Body of pancreas (tissue), 4 donors: ENCODE data around the gene OR10J5. TPM values are rescaled to one million over a fixed set of nuclear protein-coding genes. Genes with fewer than 3 reads are reported as not detected.

Experiments used
- ATAC-seq: fragments of 150-250 bp; one replicate; pipeline ENCODE4 v1.9.1; 2016
- DNase-seq, 4 donors: peaks; one replicate each; pipeline ENCODE4 v3.0.0-alpha.2; 2019
- H3K27ac ChIP-seq, 4 donors: fragments of 200-600 bp; sonication (generic); 1 replicate in 3 of 4; 2 replicates in 1 of 4; pipeline versions ENCODE4 v1.5.1 to v1.6.1; 2016 to 2019; ENCODE audit warnings: mild to moderate bottlenecking in 1 of 4, mixed read lengths in 1 of 4, moderate library complexity in 1 of 4
- H3K27me3 ChIP-seq, 2 donors: fragments of 200-600 bp; sonication (generic); one replicate each; pipeline ENCODE4 v1.6.0; 2016; ENCODE audit warnings: mild to moderate bottlenecking in 1 of 2
- H3K36me3 ChIP-seq, 2 donors: fragments of 200-600 bp; sonication (generic); replicated peaks in 1 of 2; 2 replicates each; pipeline ENCODE4 v1.5.1; 2016; ENCODE audit warnings: low read depth in 2 of 2; ENCODE audit not compliant: insufficient read depth in 1 of 2
- H3K4me1 ChIP-seq: fragments of 200-600 bp; sonication (generic); one replicate; pipeline ENCODE4 v1.6.0; 2016
- H3K4me3 ChIP-seq, 2 donors: fragments of 200-600 bp; sonication (generic); 1 replicate in 1 of 2; 2 replicates in 1 of 2; pipeline ENCODE4 v1.5.1; 2016 to 2019
- H3K9me3 ChIP-seq, 3 donors: fragments of 200-600 bp; sonication (generic); 1 replicate in 2 of 3; 2 replicates in 1 of 3; pipeline ENCODE4 v1.5.1; 2016
- CTCF ChIP-seq, 7 experiments: fragments of 450-650 bp in 4 of 7; fragments of 200-600 bp in 3 of 7; sonication (generic) in 3 of 7; IDR thresholded peaks; one replicate each; pipeline ENCODE4 v1.5.1; 2016 to 2019; ENCODE audit warnings: antibody characterized with exemption in 7 of 7
- POLR2A ChIP-seq, 3 donors: fragments of 450-650 bp; IDR thresholded peaks; one replicate each; pipeline ENCODE4 v1.6.1; 2016; ENCODE audit warnings: antibody characterized with exemption in 3 of 3, mild to moderate bottlenecking in 2 of 3
- WGBS, 2 donors: methylation state at CpG; one replicate each; pipeline ENCODE4 v1.1.5; 2017; 5-methylcytosine and 5-hydroxymethylcytosine counted together
- intact Hi-C: fragments of 100-400 bp; cut with DNase I; formaldehyde crosslinking; loops from one replicate; pipeline ENCODE4 v1.15.1; 2023
- total RNA-seq, 2 donors: library from RNA; depleted of rRNA; stranded (reverse); fragments of >200 nt; gene quantifications; one replicate each; pipeline ENCODE4 v1.1.0, GENCODE V29; 2016

OR10J5 gene
- total RNA-seq: not detected

GRCh38 chr1:159535907-159536306 lies at the start of gene OR10J5:
TSS of gene OR10J5 (minus strand) at chr1:159536007. CDS start at chr1:159536007, 0 bp downstream.
- TF ChIP-seq CTCF (IDR thresholded peaks at IDR 0.05) (no peak), POLR2A (IDR thresholded peaks at IDR 0.05) (no peak)
- Histone ChIP-seq H3K36me3 (no peaks in the 10 kb centered on the region), H3K27me3 (no peaks in the 10 kb centered on the region), H3K4me3 (no peak within 1 kb of the TSS), H3K9me3 (peaks cover 0 to 9% (median 0%) of the 10 kb centered on the region in 3 donors), H3K27ac (no peak within 1 kb of the TSS), H3K4me1 (no peaks in the 10 kb centered on the region)
- WGBS, 2 donors: 80 to 92% methylated on average over 1 of the region's 1 CpG
- DNase-seq: no peak
- intact Hi-C loops: no loop called here
- ATAC-seq: no peak

GRCh38 chr1:159584536-159584935 lies 48.7 kb upstream of the OR10J5 start:
- intact Hi-C loops: no loop called here
- TF ChIP-seq CTCF (IDR thresholded peaks at IDR 0.05) (no peak), POLR2A (IDR thresholded peaks at IDR 0.05) (no peak)
- no peak for ATAC-seq

GRCh38 chr1:159581422-159581821 lies 45.6 kb upstream of the OR10J5 start:
- no peak overlapping the region for H3K27ac ChIP-seq
- TF ChIP-seq POLR2A (IDR thresholded peaks at IDR 0.05): no peak
- TF ChIP-seq CTCF (IDR thresholded peaks at IDR 0.05): no peak
- H3K36me3 ChIP-seq: no peaks in the 10 kb centered on the region
- H3K27me3 ChIP-seq: no peaks in the 10 kb centered on the region
- H3K4me3 ChIP-seq: no peak overlapping the region
- H3K9me3 ChIP-seq: no peaks in the 10 kb centered on the region
- WGBS, 2 donors: 63 to 67% methylated on average over 1 of the region's 1 CpG
- intact Hi-C loops: no loop called here
- ATAC-seq: no peak
- no peaks in the 10 kb centered on the region for H3K4me1 ChIP-seq
- no peak for DNase-seq

More at GRCh38 chr1:159584536-159584935, 48.7 kb upstream of the OR10J5 start:
- Histone ChIP-seq H3K4me1 (no peaks in the 10 kb centered on the region), H3K9me3 (no peaks in the 10 kb centered on the region), H3K36me3 (no peaks in the 10 kb centered on the region), H3K27ac (no peak overlapping the region), H3K27me3 (no peaks in the 10 kb centered on the region), H3K4me3 (no peak overlapping the region)
- WGBS, 2 donors: 70 to 71% methylated on average over 2 of the region's 2 CpGs
- no peak for DNase-seq

- Histone ChIP-seq H3K9me3 (no peaks in the 10 kb centered on the region), H3K27ac (no peak overlapping the region), H3K36me3 (no peaks in the 10 kb centered on the region), H3K4me3 (no peak overlapping the region), H3K4me1 (no peaks in the 10 kb centered on the region), H3K27me3 (no peaks in the 10 kb centered on the region)
- WGBS, 2 donors: 57 to 63% methylated on average over 3 of the region's 3 CpGs
- TF ChIP-seq CTCF (IDR thresholded peaks at IDR 0.05): no peak
- TF ChIP-seq POLR2A (IDR thresholded peaks at IDR 0.05): no peak
- DNase-seq (no peak), ATAC-seq (no peak)
- intact Hi-C loops: no loop called here
These were observed 44.5 kb upstream of the OR10J5 start for GRCh38 chr1:159580340-159580739.

GRCh38 chr1:159577446-159577845 lies 41.6 kb upstream of the OR10J5 start:
- no peak for TF ChIP-seq POLR2A (IDR thresholded peaks at IDR 0.05)
- TF ChIP-seq CTCF (IDR thresholded peaks at IDR 0.05): no peak
- DNase-seq: no peak
- H3K27ac ChIP-seq: no peak overlapping the region
- intact Hi-C loops: no loop called here
- H3K4me3 ChIP-seq: no peak overlapping the region
- no peaks in the 10 kb centered on the region for H3K4me1 ChIP-seq
- H3K36me3 ChIP-seq: no peaks in the 10 kb centered on the region
- no peaks in the 10 kb centered on the region for H3K27me3 ChIP-seq
- no peaks in the 10 kb centered on the region for H3K9me3 ChIP-seq
- no peak for ATAC-seq
- 74 to 84% methylated on average over 3 of the region's 3 CpGs for WGBS, 2 donors
